Measurements from ENCODE around the gene NEK6. TPM values are rescaled to one million over a fixed set of nuclear protein-coding genes. Genes with fewer than 3 reads are reported as not detected.
A peak's percentile ranks its signal among the peaks of the same experiment; 100 is the strongest.

Gene NEK6
- total RNA-seq, 1 experiment from 2014 or later = 21.1 TPM

DNA sequence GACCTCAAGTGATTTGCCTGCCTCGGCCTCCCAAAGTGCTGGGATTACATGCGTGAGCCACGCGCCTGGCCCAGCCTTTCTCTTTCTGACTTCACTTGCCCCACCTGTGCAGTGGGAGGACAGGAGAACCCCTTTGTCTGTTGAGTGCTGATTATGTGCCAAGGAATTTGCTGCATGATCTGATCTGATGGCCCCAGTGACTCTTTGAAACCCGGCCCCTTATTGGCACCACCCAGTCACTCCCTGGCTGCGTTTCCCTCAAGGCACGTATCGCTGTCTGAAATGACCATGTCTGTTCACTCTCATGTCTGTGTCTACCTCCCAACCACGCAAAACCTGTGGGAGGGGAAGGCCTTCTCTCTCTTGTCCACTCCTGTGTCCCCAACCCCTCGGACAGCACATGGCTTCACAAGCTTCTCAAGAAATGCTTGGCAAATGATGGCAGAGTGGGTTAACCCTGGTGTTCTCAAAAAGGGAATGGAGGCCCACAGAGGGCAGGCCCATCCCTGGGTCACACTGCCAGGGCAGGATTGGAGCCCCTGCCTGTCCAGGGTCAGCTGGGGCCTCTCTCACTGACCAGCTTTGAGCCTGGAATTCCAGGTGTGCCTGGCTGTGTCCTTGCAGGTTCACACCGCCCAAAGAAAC lies 21.9 kb downstream of the NEK6 start:
- no peak overlapping the region for H2AFZ ChIP-seq (ENCODE audit: low read length)
- no peaks in the 10 kb centered on the region for H3K9me3 ChIP-seq (ENCODE audit: low read length)
- no peak for DNase-seq
- TF ChIP-seq EZH2 (IDR thresholded peaks at IDR 0.05; ENCODE audit: low read length, unreplicated experiment) (no peak), EZH2phosphoT487 (IDR thresholded peaks at IDR 0.05; ENCODE audit: borderline replicate concordance, low read length) (no peak)
- TF ChIP-seq, protein P1, sequence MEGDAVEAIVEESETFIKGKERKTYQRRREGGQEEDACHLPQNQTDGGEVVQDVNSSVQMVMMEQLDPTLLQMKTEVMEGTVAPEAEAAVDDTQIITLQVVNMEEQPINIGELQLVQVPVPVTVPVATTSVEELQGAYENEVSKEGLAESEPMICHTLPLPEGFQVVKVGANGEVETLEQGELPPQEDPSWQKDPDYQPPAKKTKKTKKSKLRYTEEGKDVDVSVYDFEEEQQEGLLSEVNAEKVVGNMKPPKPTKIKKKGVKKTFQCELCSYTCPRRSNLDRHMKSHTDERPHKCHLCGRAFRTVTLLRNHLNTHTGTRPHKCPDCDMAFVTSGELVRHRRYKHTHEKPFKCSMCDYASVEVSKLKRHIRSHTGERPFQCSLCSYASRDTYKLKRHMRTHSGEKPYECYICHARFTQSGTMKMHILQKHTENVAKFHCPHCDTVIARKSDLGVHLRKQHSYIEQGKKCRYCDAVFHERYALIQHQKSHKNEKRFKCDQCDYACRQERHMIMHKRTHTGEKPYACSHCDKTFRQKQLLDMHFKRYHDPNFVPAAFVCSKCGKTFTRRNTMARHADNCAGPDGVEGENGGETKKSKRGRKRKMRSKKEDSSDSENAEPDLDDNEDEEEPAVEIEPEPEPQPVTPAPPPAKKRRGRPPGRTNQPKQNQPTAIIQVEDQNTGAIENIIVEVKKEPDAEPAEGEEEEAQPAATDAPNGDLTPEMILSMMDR (conservative IDR thresholded peaks at IDR 0.05; ENCODE audit: low read depth, low read length) = no peak
- CTCF ChIA-PET = interaction anchor here (0.5 kb wide), 1 partner anchor 522 kb away, joined by 4 read pairs; no protein-coding TSS in a partner anchor
- H3K27ac ChIP-seq (ENCODE audit: low read length) = no peak overlapping the region
- no peaks in the 10 kb centered on the region for H3K9me2 ChIP-seq (replicated peaks; ENCODE audit: low read length)
- no peaks in the 10 kb centered on the region for H3K36me3 ChIP-seq (ENCODE audit: low read depth, low read length)
- intact Hi-C loops (cut with micrococcal nuclease) = no loop called here
- POLR2A ChIA-PET (ENCODE audit: unreplicated experiment) = no interaction called here
- H3K4me2 ChIP-seq (ENCODE audit: low read length) = no peak overlapping the region
- no peak overlapping the region for H3K9ac ChIP-seq (ENCODE audit: low read length)
- no peak overlapping the region for H3K4me3 ChIP-seq (ENCODE audit: low read length)
- ATAC-seq = no peak; the same call in 1 of the 2 replicates
- no peaks in the 10 kb centered on the region for H3F3A ChIP-seq (ENCODE audit: low read length, unreplicated experiment)
- H3K79me2 ChIP-seq (ENCODE audit: low read length) = peaks cover 97% of the 10 kb centered on the region
- H3K27me3 ChIP-seq (ENCODE audit: low read length) = no peaks in the 10 kb centered on the region
- no peaks in the 10 kb centered on the region; the same call in 1 of the 2 replicates for H4K20me1 ChIP-seq (ENCODE audit: low read length)
- BruUV-seq (replicated peaks) = no TSS peak
- no peaks in the 10 kb centered on the region for H3K4me1 ChIP-seq (ENCODE audit: insufficient read depth, low read length)

DNA sequence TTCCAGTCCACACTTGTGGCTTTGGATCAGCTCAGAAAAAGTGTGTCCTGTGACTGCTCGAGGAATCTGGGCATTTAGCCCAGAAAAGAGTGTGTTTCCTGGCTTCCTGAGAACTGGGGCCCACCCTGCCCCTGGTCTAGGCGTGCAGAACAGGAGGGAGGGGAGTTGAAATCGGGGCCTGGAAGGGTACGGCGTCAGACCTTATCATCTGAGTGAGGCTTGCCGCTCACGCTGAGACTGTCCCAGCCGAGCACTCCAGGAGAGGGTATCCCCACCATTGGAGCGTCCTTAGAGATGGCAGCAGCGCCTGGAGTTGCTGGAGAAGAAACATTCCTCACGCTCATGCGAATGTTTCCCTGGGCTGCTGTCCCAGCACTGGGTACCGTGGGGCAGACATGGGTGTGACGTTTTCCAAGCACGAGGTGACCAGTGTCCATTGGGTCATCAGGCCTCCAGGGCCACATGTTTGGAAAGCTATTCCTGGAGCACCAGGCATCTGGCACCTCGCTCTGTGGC lies 22.5 kb downstream of the NEK6 start:
- H3K9ac ChIP-seq (ENCODE audit: low read length) = no peak overlapping the region
- intact Hi-C loops (cut with micrococcal nuclease) = no loop called here
- no peaks in the 10 kb centered on the region for H3K9me3 ChIP-seq (ENCODE audit: low read length)
- H2AFZ ChIP-seq (ENCODE audit: low read length) = no peak overlapping the region
- H3K79me2 ChIP-seq (ENCODE audit: low read length) = peaks cover 97% of the 10 kb centered on the region
- no peak overlapping the region for H3K4me2 ChIP-seq (ENCODE audit: low read length)
- no peaks in the 10 kb centered on the region for H3K27me3 ChIP-seq (ENCODE audit: low read length)
- H3K4me1 ChIP-seq (ENCODE audit: insufficient read depth, low read length) = no peaks in the 10 kb centered on the region
- ChIA-PET CTCF (interaction anchor here (0.5 kb wide), 1 partner anchor 523 kb away, joined by 4 read pairs; no protein-coding TSS in a partner anchor), POLR2A (ENCODE audit: unreplicated experiment) (no interaction called here)
- peaks cover 4% of the 10 kb centered on the region; the same call in 1 of the 2 replicates for H4K20me1 ChIP-seq (ENCODE audit: low read length)
- H3K27ac ChIP-seq (ENCODE audit: low read length) = no peak overlapping the region
- peak; percentile 33 for ATAC-seq
- H3K9me2 ChIP-seq (replicated peaks; ENCODE audit: low read length) = no peaks in the 10 kb centered on the region
- peak; percentile 25 for DNase-seq
- no TSS peak for BruUV-seq (replicated peaks)
- H3K4me3 ChIP-seq (ENCODE audit: low read length) = no peak overlapping the region
- TF ChIP-seq EZH2phosphoT487 (IDR thresholded peaks at IDR 0.05; ENCODE audit: borderline replicate concordance, low read length) (no peak), EZH2 (IDR thresholded peaks at IDR 0.05; ENCODE audit: low read length, unreplicated experiment) (no peak)
- TF ChIP-seq, protein P1 (conservative IDR thresholded peaks at IDR 0.05; ENCODE audit: low read depth, low read length) = no peak
- H3F3A ChIP-seq (ENCODE audit: low read length, unreplicated experiment) = no peaks in the 10 kb centered on the region
- no peaks in the 10 kb centered on the region for H3K36me3 ChIP-seq (ENCODE audit: low read depth, low read length)

DNA sequence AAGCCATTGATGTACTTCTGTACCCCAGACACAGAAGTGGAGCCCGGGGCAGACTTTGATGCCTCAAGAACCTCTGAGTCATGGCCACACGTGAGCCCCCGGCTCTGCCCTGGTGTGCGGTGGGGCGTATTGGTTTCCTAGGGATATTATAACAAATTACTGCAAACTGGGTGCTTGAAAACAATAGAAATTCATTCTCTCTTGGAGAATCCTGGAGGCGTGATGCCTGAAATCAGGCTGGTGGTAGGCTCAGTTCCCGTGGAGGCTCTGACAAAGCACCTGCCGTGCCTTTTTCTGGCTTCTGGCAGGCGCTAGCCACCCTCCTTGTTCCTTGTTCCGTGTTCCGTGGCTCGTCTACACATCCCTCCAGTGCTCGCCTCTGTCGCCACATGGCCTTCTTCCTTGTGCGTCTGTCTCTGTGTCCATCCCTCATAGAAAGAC lies 24.2 kb downstream of the NEK6 start:
- Histone ChIP-seq H3K27ac (ENCODE audit: low read length) (no peak overlapping the region), H3K36me3 (ENCODE audit: low read depth, low read length) (no peaks in the 10 kb centered on the region), H3K9ac (ENCODE audit: low read length) (no peak overlapping the region), H3K4me1 (ENCODE audit: insufficient read depth, low read length) (no peaks in the 10 kb centered on the region), H3F3A (ENCODE audit: low read length, unreplicated experiment) (no peaks in the 10 kb centered on the region), H3K4me2 (ENCODE audit: low read length) (no peak overlapping the region), H4K20me1 (ENCODE audit: low read length) (peaks cover 5% of the 10 kb centered on the region; the same call in 1 of the 2 replicates), H3K9me3 (ENCODE audit: low read length) (no peaks in the 10 kb centered on the region), H3K4me3 (ENCODE audit: low read length) (no peak overlapping the region), H2AFZ (ENCODE audit: low read length) (no peak overlapping the region), H3K27me3 (ENCODE audit: low read length) (no peaks in the 10 kb centered on the region), H3K9me2 (replicated peaks; ENCODE audit: low read length) (no peaks in the 10 kb centered on the region), H3K79me2 (ENCODE audit: low read length) (peaks cover 93% of the 10 kb centered on the region)
- no TSS peak for BruUV-seq (replicated peaks)
- ChIA-PET CTCF (no interaction called here), POLR2A (ENCODE audit: unreplicated experiment) (no interaction called here)
- TF ChIP-seq EZH2phosphoT487 (IDR thresholded peaks at IDR 0.05; ENCODE audit: borderline replicate concordance, low read length) (no peak), EZH2 (IDR thresholded peaks at IDR 0.05; ENCODE audit: low read length, unreplicated experiment) (no peak)
- TF ChIP-seq, protein P1 (conservative IDR thresholded peaks at IDR 0.05; ENCODE audit: low read depth, low read length) = no peak
- no peak for DNase-seq
- no peak for ATAC-seq
- intact Hi-C loops (cut with micrococcal nuclease) = no loop called here
